GM23338 (cell line): ENCODE measurements around the gene PROSER2.

Experiments
- CREB1 ChIP-seq: fragments of 250-450 bp; sonication (Bioruptor Pico); IDR thresholded peaks from 2 replicates; pipeline ENCODE4 v1.5.0; 2020; ENCODE audit warnings: low read depth, mild to moderate bottlenecking, moderate library complexity
- EZH2 ChIP-seq: fragments of 200-600 bp; sonication (generic); IDR thresholded peaks from one replicate; pipeline ENCODE4 v1.8.0; 2017; ENCODE audit warnings: antibody characterized with exemption, mild to moderate bottlenecking, low read depth; ENCODE audit not compliant: unreplicated experiment
- EZH2phosphoT487 ChIP-seq: fragments of 200-600 bp; sonication (generic); IDR thresholded peaks from one replicate; pipeline ENCODE4 v1.8.1; 2018; ENCODE audit warnings: antibody characterized with exemption; ENCODE audit not compliant: unreplicated experiment
- JUNB ChIP-seq: IDR thresholded peaks from one replicate; pipeline ENCODE4 v1.6.1; 2016; ENCODE audit warnings: antibody characterized with exemption; ENCODE audit not compliant: unreplicated experiment
- NANOG ChIP-seq: IDR thresholded peaks from 2 replicates; pipeline ENCODE4 v1.6.1; 2016; ENCODE audit warnings: antibody characterized with exemption, borderline replicate concordance
- POLR2AphosphoS5 ChIP-seq: IDR thresholded peaks from 2 replicates; pipeline ENCODE4 v1.6.1; 2016; ENCODE audit warnings: antibody characterized with exemption, low read depth
- STAT1 ChIP-seq: IDR thresholded peaks from one replicate; pipeline ENCODE4 v1.6.1; 2016; ENCODE audit warnings: antibody characterized with exemption; ENCODE audit not compliant: unreplicated experiment
- ZNF331 ChIP-seq: fragments of 250-450 bp; sonication (Bioruptor Pico); IDR thresholded peaks from 2 replicates; pipeline ENCODE4 v1.5.0; 2020; ENCODE audit warnings: low read depth, mild to moderate bottlenecking, moderate library complexity
- TF ChIP-seq, protein P1 (sequence below), 2 experiments: fragments of 200-600 bp in 1 of 2; sonication (generic) in 1 of 2; conservative IDR thresholded peaks; 2 replicates each; pipeline versions ENCODE4 v1.5.1 to v1.6.1; 2016 to 2017; ENCODE audit warnings: antibody characterized with exemption in 2 of 2, low read depth in 2 of 2, mild to moderate bottlenecking in 2 of 2, moderate library complexity in 1 of 2
- TF ChIP-seq, protein P2 (sequence below): IDR thresholded peaks from one replicate; pipeline ENCODE4 v1.6.1; 2018; ENCODE audit warnings: antibody characterized with exemption; ENCODE audit not compliant: unreplicated experiment
- TF ChIP-seq, protein P3 (sequence below): IDR thresholded peaks from 2 replicates; pipeline ENCODE4 v1.6.1; 2016; ENCODE audit warnings: antibody characterized with exemption

DNA sequence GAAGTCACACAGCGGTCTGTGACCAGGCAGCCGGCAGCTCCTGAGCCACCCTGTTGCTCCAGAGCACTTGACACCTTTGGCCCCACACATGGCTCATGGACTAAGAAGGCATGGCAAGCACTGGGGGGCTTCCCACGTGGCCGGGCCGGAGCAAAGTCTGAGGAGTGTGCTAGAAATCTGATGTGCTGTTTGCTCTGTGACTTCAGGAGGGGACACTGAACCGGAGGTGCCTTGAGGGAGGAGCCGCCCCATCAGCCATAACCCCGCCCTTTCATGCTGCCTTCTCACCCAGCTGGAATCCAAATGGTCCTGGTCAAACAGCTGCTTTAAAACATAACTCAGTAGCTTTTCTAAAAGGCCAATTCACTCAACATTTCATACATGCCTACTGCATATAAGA lies 33.5 kb downstream of the PROSER2 start:
- TF ChIP-seq EZH2phosphoT487, result no peak
- TF ChIP-seq, protein P1, sequence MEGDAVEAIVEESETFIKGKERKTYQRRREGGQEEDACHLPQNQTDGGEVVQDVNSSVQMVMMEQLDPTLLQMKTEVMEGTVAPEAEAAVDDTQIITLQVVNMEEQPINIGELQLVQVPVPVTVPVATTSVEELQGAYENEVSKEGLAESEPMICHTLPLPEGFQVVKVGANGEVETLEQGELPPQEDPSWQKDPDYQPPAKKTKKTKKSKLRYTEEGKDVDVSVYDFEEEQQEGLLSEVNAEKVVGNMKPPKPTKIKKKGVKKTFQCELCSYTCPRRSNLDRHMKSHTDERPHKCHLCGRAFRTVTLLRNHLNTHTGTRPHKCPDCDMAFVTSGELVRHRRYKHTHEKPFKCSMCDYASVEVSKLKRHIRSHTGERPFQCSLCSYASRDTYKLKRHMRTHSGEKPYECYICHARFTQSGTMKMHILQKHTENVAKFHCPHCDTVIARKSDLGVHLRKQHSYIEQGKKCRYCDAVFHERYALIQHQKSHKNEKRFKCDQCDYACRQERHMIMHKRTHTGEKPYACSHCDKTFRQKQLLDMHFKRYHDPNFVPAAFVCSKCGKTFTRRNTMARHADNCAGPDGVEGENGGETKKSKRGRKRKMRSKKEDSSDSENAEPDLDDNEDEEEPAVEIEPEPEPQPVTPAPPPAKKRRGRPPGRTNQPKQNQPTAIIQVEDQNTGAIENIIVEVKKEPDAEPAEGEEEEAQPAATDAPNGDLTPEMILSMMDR (conservative IDR thresholded peaks at IDR 0.05; ENCODE audit: low read depth in 2 of 2), result no peak
- TF ChIP-seq, protein P2, sequence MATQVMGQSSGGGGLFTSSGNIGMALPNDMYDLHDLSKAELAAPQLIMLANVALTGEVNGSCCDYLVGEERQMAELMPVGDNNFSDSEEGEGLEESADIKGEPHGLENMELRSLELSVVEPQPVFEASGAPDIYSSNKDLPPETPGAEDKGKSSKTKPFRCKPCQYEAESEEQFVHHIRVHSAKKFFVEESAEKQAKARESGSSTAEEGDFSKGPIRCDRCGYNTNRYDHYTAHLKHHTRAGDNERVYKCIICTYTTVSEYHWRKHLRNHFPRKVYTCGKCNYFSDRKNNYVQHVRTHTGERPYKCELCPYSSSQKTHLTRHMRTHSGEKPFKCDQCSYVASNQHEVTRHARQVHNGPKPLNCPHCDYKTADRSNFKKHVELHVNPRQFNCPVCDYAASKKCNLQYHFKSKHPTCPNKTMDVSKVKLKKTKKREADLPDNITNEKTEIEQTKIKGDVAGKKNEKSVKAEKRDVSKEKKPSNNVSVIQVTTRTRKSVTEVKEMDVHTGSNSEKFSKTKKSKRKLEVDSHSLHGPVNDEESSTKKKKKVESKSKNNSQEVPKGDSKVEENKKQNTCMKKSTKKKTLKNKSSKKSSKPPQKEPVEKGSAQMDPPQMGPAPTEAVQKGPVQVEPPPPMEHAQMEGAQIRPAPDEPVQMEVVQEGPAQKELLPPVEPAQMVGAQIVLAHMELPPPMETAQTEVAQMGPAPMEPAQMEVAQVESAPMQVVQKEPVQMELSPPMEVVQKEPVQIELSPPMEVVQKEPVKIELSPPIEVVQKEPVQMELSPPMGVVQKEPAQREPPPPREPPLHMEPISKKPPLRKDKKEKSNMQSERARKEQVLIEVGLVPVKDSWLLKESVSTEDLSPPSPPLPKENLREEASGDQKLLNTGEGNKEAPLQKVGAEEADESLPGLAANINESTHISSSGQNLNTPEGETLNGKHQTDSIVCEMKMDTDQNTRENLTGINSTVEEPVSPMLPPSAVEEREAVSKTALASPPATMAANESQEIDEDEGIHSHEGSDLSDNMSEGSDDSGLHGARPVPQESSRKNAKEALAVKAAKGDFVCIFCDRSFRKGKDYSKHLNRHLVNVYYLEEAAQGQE, result no peak
- TF ChIP-seq POLR2AphosphoS5, result no peak
- no peak for TF ChIP-seq EZH2
- TF ChIP-seq STAT1, result no peak
- no peak for TF ChIP-seq JUNB
- no peak for TF ChIP-seq CREB1 (CRISPR knock-in tag)
- TF ChIP-seq, protein P3, sequence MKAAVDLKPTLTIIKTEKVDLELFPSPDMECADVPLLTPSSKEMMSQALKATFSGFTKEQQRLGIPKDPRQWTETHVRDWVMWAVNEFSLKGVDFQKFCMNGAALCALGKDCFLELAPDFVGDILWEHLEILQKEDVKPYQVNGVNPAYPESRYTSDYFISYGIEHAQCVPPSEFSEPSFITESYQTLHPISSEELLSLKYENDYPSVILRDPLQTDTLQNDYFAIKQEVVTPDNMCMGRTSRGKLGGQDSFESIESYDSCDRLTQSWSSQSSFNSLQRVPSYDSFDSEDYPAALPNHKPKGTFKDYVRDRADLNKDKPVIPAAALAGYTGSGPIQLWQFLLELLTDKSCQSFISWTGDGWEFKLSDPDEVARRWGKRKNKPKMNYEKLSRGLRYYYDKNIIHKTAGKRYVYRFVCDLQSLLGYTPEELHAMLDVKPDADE, result no peak
- TF ChIP-seq ZNF331 (CRISPR knock-in tag), result no peak
- TF ChIP-seq NANOG, result no peak
